Placental pericyte (primary cell): ENCODE results near the gene PLOD3. TPM values are rescaled to one million over a fixed set of nuclear protein-coding genes. Genes with fewer than 3 reads are reported as not detected.

Experiments
- small RNA-seq: library from RNA; depleted of rRNA; stranded (forward); fragments of <200 nt; gene quantifications from one replicate; pipeline ENCODE3, GENCODE V24; 2012; ENCODE audit warnings: low replicate concordance
- total RNA-seq: library from RNA; depleted of rRNA; stranded (reverse); fragments of >200 nt; gene quantifications from 2 replicates; pipeline ENCODE4 v1.2.3, GENCODE V29; 2012

PLOD3 gene, protein sequence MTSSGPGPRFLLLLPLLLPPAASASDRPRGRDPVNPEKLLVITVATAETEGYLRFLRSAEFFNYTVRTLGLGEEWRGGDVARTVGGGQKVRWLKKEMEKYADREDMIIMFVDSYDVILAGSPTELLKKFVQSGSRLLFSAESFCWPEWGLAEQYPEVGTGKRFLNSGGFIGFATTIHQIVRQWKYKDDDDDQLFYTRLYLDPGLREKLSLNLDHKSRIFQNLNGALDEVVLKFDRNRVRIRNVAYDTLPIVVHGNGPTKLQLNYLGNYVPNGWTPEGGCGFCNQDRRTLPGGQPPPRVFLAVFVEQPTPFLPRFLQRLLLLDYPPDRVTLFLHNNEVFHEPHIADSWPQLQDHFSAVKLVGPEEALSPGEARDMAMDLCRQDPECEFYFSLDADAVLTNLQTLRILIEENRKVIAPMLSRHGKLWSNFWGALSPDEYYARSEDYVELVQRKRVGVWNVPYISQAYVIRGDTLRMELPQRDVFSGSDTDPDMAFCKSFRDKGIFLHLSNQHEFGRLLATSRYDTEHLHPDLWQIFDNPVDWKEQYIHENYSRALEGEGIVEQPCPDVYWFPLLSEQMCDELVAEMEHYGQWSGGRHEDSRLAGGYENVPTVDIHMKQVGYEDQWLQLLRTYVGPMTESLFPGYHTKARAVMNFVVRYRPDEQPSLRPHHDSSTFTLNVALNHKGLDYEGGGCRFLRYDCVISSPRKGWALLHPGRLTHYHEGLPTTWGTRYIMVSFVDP
- 101 and 108 TPM in 2 replicates for total RNA-seq

GRCh38 chr7:101217388-101218235 lies at the start of gene PLOD3, which contains the start of gene ZNHIT1:
PLOD3 (minus strand) TSS chr7:101217581; CDS start chr7:101217274, 307 bp downstream.
ZNHIT1 (plus strand) TSS chr7:101218165; CDS start chr7:101218196, 31 bp downstream.

DNA sequence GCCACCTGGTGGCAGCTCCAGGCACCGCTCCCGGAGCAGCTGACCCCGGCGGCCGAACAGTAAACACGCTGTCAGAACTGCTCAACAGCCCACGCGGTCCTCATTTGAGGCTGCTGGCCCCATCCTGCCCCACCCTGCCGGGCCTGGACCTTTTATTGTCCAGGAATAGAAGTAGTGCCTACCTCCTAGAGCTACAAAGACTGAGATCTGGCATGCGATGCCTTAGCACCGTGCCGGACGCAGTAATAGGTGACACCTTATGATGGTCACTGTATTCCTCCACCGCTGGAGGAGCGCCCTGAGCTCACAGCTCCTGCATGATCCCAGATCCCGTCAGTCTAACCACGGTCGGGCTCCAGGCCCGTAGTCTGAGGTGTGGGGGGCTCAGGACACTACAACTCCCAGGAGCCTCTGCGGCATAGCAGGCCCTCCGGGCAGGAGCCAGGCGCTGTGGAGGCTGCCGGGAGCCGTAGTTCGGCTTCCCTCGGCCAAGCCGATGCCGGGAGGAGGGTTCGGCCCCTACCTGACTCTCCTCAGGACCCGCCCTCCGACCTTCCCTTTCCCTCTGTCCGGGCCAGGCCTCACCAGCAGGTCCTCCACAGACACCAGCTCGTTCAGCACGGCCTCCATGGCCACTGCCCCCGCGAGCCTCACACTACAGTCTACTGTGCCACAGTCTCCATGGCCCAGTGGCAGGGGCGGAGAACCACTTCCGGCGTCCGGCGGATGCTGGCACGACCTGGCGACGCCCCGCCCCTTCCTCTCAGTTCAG lies 27.2 kb upstream of the PLOD3 start, which contains the start of gene FIS1:
Gene FIS1 (minus strand): TSS at position 707 of the 772 bp plus-strand sequence. CDS start 77 bp downstream, at position 630.

DNA sequence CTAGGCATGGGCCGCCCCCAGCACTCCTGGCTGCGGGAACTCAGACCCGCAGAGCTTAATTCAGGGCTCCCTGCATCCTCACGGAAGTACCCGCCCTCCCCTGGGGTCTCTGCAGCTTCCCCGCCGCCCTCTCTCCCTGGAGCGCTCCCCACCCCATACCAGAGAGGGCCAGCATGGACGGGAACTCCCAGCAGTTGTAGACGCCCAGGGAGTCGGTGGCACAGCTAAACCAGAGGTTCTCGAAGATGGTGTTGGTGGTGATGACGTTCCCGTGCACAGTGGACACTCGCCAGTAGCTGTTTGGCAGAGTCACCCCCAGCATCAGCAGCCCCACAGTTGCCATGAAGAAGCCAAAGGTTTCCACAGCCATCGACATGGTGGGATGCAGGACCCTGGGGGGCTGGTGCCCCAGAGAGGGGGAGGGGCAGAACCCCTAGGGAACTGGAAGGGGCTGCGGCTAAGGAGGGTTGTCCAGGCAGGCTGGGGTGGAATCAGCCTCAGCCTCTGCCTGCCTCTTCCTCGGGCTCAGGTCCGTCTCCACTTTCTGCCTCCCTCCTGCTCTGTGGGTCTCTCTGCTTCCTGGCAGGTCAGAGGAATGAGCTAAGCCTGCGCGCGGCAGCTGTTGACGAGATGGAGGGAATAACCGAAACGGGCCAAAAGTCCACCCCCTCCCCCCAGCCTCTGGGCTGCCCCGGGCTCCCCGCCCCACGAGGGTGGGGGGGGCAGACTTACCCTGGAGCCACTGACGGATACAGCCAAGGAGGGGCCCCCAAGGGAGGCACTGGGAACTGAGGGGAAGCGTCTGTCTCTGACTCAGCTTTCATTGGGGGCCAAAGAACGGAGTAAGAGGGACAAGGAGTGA lies 20.1 kb upstream of the PLOD3 start, which contains the start of gene CLDN15:
Gene CLDN15 (minus strand): TSS at position 597 of the 862 bp plus-strand sequence. CDS start 221 bp downstream, at position 376.

DNA sequence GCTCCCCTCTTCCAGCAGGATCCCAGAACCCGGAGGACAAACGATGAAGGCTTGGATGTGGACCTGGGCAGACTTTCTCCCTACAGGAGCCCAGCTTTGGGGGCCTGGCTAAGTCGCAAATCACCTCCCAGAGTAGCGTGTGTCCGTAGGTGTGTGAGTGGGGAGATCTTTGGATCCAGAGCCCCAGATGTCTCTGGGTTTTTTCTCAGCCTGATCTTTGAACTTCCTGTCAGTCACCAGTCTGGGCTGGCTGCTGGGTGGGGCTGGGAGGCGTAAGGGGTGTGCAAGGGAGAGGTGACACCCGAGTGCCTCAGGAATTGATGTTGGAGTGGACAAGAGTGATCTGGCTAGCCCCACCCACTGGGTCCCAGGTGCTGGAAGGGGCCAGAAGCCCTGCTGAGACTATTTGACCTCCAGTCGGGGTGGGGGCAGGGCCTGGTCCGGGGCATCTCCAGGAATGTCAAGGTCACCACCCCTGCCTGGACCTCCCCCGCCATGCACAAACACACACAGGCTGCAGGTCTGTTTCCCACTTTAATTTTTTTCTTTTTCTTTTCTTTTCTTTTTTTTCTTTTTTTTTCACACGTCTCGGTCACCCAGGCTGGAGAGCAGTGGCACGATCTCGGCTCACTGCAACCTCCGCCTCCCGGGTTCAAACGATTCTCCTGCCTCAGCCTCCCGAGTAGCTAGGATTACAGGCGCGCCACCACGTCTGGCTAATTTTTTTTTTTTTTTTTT lies 16.4 kb downstream of the PLOD3 start, which contains the start of gene MOGAT3:
Gene MOGAT3 (minus strand): TSS at position 175 of the 738 bp plus-strand sequence. CDS start 182 bp downstream, outside the sequence.

DNA sequence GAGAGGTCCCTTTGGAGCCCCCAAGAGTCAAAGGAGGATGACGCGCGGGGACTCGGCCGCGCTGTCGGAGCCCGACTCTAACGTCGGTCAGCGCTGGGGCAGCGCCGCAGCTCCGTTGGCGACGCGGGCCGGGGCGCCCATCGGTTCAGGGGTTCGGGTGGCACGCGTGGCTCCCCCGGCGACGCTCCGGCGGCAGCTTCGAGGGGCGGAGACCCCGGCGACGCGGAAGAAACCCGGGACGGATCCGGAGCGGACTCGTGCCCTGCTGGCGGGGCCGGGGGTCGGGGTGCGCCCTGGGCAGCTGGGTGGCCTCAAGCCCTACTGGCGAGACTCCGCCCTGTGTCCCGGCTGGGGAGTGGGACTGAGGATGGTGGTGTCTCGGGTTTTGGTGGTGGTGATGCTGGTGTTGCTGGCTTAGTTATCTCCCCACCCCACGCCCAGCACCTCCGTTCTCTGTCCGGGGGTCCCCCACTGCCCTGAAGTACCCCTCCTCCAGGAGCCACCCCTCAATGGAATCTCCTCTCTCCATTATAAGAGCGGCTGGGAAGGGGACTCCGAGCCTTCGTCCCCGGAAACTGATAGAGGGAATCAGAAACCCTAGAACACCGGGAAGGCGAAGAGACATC lies 37.1 kb downstream of the PLOD3 start, which contains the start of gene NAT16:
Gene NAT16 (minus strand): TSS at position 164 of the 626 bp plus-strand sequence. CDS start 5,486 bp downstream, outside the sequence.

DNA sequence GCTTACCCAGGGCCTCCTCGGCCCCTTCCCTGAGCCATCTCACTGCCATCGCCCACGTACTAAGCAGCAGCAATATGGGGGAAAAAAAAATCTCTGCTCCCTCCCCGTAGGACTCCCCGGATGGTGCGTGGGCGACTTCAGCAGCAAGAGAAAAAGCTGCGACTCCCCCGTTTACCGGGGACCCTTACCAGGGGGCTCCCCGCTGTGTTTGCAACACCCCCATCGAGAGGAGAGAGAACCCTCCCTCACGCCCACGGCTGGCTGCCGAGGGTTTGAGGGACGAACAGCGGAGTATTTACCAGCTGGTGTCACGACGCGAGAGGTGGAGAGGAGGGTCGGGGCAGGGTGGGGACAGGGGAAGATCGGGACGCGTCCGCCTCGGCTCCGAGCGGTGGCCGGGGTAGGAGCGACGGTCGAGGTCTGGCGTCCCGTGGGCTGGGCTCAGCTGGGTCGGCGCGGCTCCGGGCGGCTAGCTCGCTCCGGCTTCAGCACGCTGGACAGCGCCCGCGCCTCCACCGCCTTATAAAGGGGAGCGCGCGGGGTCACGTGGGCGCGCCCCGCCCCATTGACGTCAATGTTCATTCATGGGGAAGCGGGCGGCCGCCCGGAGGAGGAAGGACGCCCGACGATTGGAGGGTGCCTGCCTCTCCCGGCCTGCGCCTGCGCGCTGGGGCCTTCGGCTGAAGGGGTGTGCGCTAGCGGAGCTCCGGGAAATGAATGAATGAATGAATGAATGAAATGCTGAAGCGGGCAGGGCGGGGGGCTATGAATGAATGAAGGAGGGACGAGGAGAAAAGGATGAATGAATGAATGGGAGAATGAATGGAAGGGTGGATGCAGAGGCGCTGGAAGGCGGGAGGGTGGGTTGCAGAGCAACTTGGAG lies 52.1 kb downstream of the PLOD3 start, which contains the start of gene VGF:
Gene VGF (minus strand): TSS at position 495 of the 883 bp plus-strand sequence. CDS start 726 bp downstream, outside the sequence.

Small RNA genes lying within 50 kb of the gene (small RNA-seq; reads per million reads assigned to genes)
- not detected for gene MIR4653

Other genes with a start within 250 kb of the PLOD3 start
- gene MUC12, start 248.0 kb downstream of the PLOD3 start, total RNA-seq: 0.43 TPM in 1 of 2 replicates, not detected in the other
- not detected in 2 replicates for gene MUC17, start 197.5 kb downstream of the PLOD3 start, total RNA-seq
- 12.9 and 18.8 TPM in 2 replicates for gene TRIM56, start 132.1 kb downstream of the PLOD3 start, total RNA-seq
- 1,212 and 2,489 TPM in 2 replicates for gene SERPINE1, start 90.5 kb downstream of the PLOD3 start, total RNA-seq
- gene AP1S1, start 63.1 kb downstream of the PLOD3 start, total RNA-seq: 100 and 148 TPM in 2 replicates
- gene VGF, start 52.0 kb downstream of the PLOD3 start, total RNA-seq: not detected in 2 replicates
- not detected in 2 replicates for gene NAT16, start 37.3 kb downstream of the PLOD3 start, total RNA-seq
- not detected in 2 replicates for gene MOGAT3, start 16.5 kb downstream of the PLOD3 start, total RNA-seq
- 70.2 and 76.6 TPM in 2 replicates for gene ZNHIT1, start 584 bp upstream of the PLOD3 start, total RNA-seq
- 3.6 and 5.9 TPM in 2 replicates for gene CLDN15, start 20.2 kb upstream of the PLOD3 start, total RNA-seq
- 97.4 and 164 TPM in 2 replicates for gene FIS1, start 27.5 kb upstream of the PLOD3 start, total RNA-seq
- gene IFT22, start 104.2 kb upstream of the PLOD3 start, total RNA-seq: 24.2 and 32.4 TPM in 2 replicates
- gene COL26A1, start 145.3 kb upstream of the PLOD3 start, total RNA-seq: not detected in 2 replicates